GM18508 (cell line): ENCODE measurements around the gene CCDC71L.

Experiments
- ATAC-seq: cut with Tn5 transposase; IDR thresholded peaks from one replicate; pipeline ENCODE4 v1.9.1; 2021; ENCODE audit warnings: moderate number of reproducible peaks; ENCODE audit not compliant: insufficient read depth, unreplicated experiment

CCDC71L gene

GRCh38 chr7:106659166-106659962 lies 1.6 kb downstream of the CCDC71L start:
- ATAC-seq = no peak

- no peak for ATAC-seq
These were observed 2.4 kb downstream of the CCDC71L start for GRCh38 chr7:106658316-106659165.

- no peak for ATAC-seq
These were observed 3.6 kb downstream of the CCDC71L start for GRCh38 chr7:106657085-106657991.

- no peak for ATAC-seq
These were observed 5.1 kb downstream of the CCDC71L start for GRCh38 chr7:106655703-106656498.

- ATAC-seq = no peak
These were observed 7.5 kb downstream of the CCDC71L start for GRCh38 chr7:106653488-106653887.

- ATAC-seq = no peak
These were observed 8.0 kb downstream of the CCDC71L start for GRCh38 chr7:106652909-106653308.

GRCh38 chr7:106652092-106652491 lies 8.9 kb downstream of the CCDC71L start:
- no peak for ATAC-seq

GRCh38 chr7:106646256-106646655 lies 14.7 kb downstream of the CCDC71L start:
- no peak for ATAC-seq

GRCh38 chr7:106644999-106645398 lies 16.0 kb downstream of the CCDC71L start:
- no peak for ATAC-seq

- no peak for ATAC-seq
These were observed 17.6 kb downstream of the CCDC71L start for GRCh38 chr7:106643216-106644000.

GRCh38 chr7:106641416-106641815 lies 19.5 kb downstream of the CCDC71L start:
- ATAC-seq = no peak

GRCh38 chr7:106640368-106641141 lies 20.4 kb downstream of the CCDC71L start:
- no peak for ATAC-seq

- no peak for ATAC-seq
These were observed 21.3 kb downstream of the CCDC71L start for GRCh38 chr7:106639476-106640334.

- no peak for ATAC-seq
These were observed 25.5 kb downstream of the CCDC71L start for GRCh38 chr7:106635411-106635810.

- no peak for ATAC-seq
These were observed 26.0 kb downstream of the CCDC71L start for GRCh38 chr7:106634958-106635357.

- ATAC-seq = no peak
These were observed 30.3 kb downstream of the CCDC71L start for GRCh38 chr7:106630648-106631047.

- no peak for ATAC-seq
These were observed 31.4 kb downstream of the CCDC71L start for GRCh38 chr7:106629516-106629915.
